HEK293 (cell line): ENCODE results near the gene SLC6A13.

Experiments
- CTCF ChIA-PET: fragments of 350-600 bp; formaldehyde crosslinking; extraction: SDS; loops from one replicate; lab custom pipeline; 2021; ENCODE audit warnings: antibody characterized with exemption; lab: Yijun Ruan, JAX
- POLR2A ChIA-PET: fragments of 300-600 bp; formaldehyde crosslinking; extraction: SDS; loops from one replicate; lab custom pipeline; 2020; ENCODE audit warnings: antibody characterized with exemption, inconsistent platforms; lab: Yijun Ruan, JAX
- H3K27ac ChIP-seq: fragments of 200-500 bp; sonication (Bioruptor generic); 2 replicates; pipeline ENCODE4 v1.5.1; 2014; ENCODE audit warnings: low read depth, low read length, control low read depth, inconsistent platforms; ENCODE audit errors: extremely low read depth
- H3K36me3 ChIP-seq, 2 experiments: fragments of 200-500 bp in 1 of 2; sonication (Bioruptor generic) in 1 of 2; 1 replicate in 1 of 2; 2 replicates in 1 of 2; pipeline ENCODE4 v1.5.1; 2014 to 2017; ENCODE audit warnings: inconsistent platforms in 2 of 2, low read length in 2 of 2; ENCODE audit not compliant: control insufficient read depth in 2 of 2, insufficient read depth in 1 of 2
- H3K4me1 ChIP-seq: fragments of 200-500 bp; sonication (Bioruptor generic); 2 replicates; pipeline ENCODE4 v1.5.1; 2014; ENCODE audit warnings: mild to moderate bottlenecking, low read length, inconsistent platforms; ENCODE audit not compliant: control insufficient read depth, insufficient read depth
- H3K4me3 ChIP-seq: 2 replicates; pipeline ENCODE4 v1.5.1; 2011; ENCODE audit warnings: low read depth, mild to moderate bottlenecking, control low read depth, low read length, moderate library complexity
- H3K9me3 ChIP-seq: fragments of 200-500 bp; sonication (Bioruptor generic); 2 replicates; pipeline ENCODE4 v1.5.1; 2014; ENCODE audit warnings: low read depth, low read length, inconsistent platforms; ENCODE audit not compliant: control insufficient read depth, insufficient read depth
- ATF2 ChIP-seq: fragments of 450-650 bp; formaldehyde crosslinking; IDR thresholded peaks from 2 replicates; pipeline ENCODE4 v1.5.1; 2016; ENCODE audit warnings: missing biosample characterization, missing genetic modification characterization, low read depth
- EGR2 ChIP-seq: fragments of 450-650 bp; formaldehyde crosslinking; IDR thresholded peaks from 2 replicates; pipeline ENCODE4 v1.5.1; 2016; ENCODE audit warnings: low read depth, missing biosample characterization, missing genetic modification characterization
- FEZF1 ChIP-seq: fragments of 450-650 bp; formaldehyde crosslinking; IDR thresholded peaks from 2 replicates; pipeline ENCODE4 v1.5.1; 2016; ENCODE audit warnings: missing biosample characterization, missing genetic modification characterization
- GLIS2 ChIP-seq: fragments of 450-650 bp; formaldehyde crosslinking; IDR thresholded peaks from 2 replicates; pipeline ENCODE4 v1.5.1; 2016; ENCODE audit warnings: missing biosample characterization, missing genetic modification characterization
- HOXD13 ChIP-seq: sonication (generic); formaldehyde crosslinking; IDR thresholded peaks from 2 replicates; pipeline ENCODE4 v1.8.0; 2022; ENCODE audit warnings: missing genetic modification reagents, borderline replicate concordance
- PATZ1 ChIP-seq: fragments of 450-650 bp; formaldehyde crosslinking; IDR thresholded peaks from 2 replicates; pipeline ENCODE4 v1.5.1; 2016; ENCODE audit warnings: missing biosample characterization, missing genetic modification characterization
- PRDM6 ChIP-seq: fragments of 450-650 bp; formaldehyde crosslinking; IDR thresholded peaks from 2 replicates; pipeline ENCODE4 v1.5.1; 2017; ENCODE audit warnings: missing biosample characterization, missing genetic modification characterization
- TCF7L2 ChIP-seq: IDR thresholded peaks from 2 replicates; pipeline ENCODE4 v1.6.1; 2011; ENCODE audit warnings: low read depth, mild to moderate bottlenecking, inconsistent platforms, low read length, moderate library complexity, borderline replicate concordance
- YY2 ChIP-seq: fragments of 450-650 bp; formaldehyde crosslinking; IDR thresholded peaks from 2 replicates; pipeline ENCODE4 v1.5.1; 2016; ENCODE audit warnings: missing biosample characterization, missing genetic modification characterization
- ZBTB6 ChIP-seq: fragments of 450-650 bp; formaldehyde crosslinking; IDR thresholded peaks from 2 replicates; pipeline ENCODE4 v1.5.1; 2017; ENCODE audit warnings: missing biosample characterization, missing genetic modification characterization
- ZFP69B ChIP-seq: fragments of 450-650 bp; formaldehyde crosslinking; IDR thresholded peaks from 2 replicates; pipeline ENCODE4 v1.5.1; 2016; ENCODE audit warnings: missing biosample characterization, missing genetic modification characterization
- ZNF239 ChIP-seq: fragments of 450-650 bp; formaldehyde crosslinking; IDR thresholded peaks from 2 replicates; pipeline ENCODE4 v1.5.1; 2016; ENCODE audit warnings: missing biosample characterization, missing genetic modification characterization
- ZNF362 ChIP-seq: fragments of 450-650 bp; formaldehyde crosslinking; IDR thresholded peaks from 2 replicates; pipeline ENCODE4 v1.5.1; 2016; ENCODE audit warnings: missing biosample characterization, missing genetic modification characterization
- ZNF366 ChIP-seq: fragments of 450-650 bp; formaldehyde crosslinking; conservative IDR thresholded peaks from 2 replicates; pipeline ENCODE4 v1.5.1; 2016; ENCODE audit warnings: missing biosample characterization, missing genetic modification characterization
- ZNF404 ChIP-seq: fragments of 450-650 bp; formaldehyde crosslinking; IDR thresholded peaks from 2 replicates; pipeline ENCODE4 v1.5.1; 2017; ENCODE audit warnings: missing biosample characterization, missing genetic modification characterization
- ZSCAN23 ChIP-seq: fragments of 450-650 bp; formaldehyde crosslinking; IDR thresholded peaks from 2 replicates; pipeline ENCODE4 v1.5.1; 2016; ENCODE audit warnings: missing biosample characterization, missing genetic modification characterization
- TF ChIP-seq, protein P1 (sequence below): fragments of 450-650 bp; formaldehyde crosslinking; IDR thresholded peaks from 2 replicates; pipeline ENCODE4 v1.5.1; 2016; ENCODE audit warnings: missing biosample characterization, missing genetic modification characterization
- TF ChIP-seq, protein P2 (sequence below): fragments of 450-650 bp; formaldehyde crosslinking; IDR thresholded peaks from 2 replicates; pipeline ENCODE4 v1.5.1; 2016; ENCODE audit warnings: missing biosample characterization, missing genetic modification characterization
- TF ChIP-seq, protein P3 (sequence below): fragments of 450-650 bp; formaldehyde crosslinking; IDR thresholded peaks from 2 replicates; pipeline ENCODE4 v1.5.1; 2016; ENCODE audit warnings: missing biosample characterization, missing genetic modification characterization, borderline replicate concordance
- TF ChIP-seq, protein P4 (sequence below): fragments of 450-650 bp; formaldehyde crosslinking; IDR thresholded peaks from 2 replicates; pipeline ENCODE4 v1.5.1; 2017; ENCODE audit warnings: missing biosample characterization, missing genetic modification characterization

The SLC6A13 gene

GRCh38 chr12:214003-214741, 48.5 kb downstream of the SLC6A13 start, which contains the start of gene SLC6A12:
Gene SLC6A12, minus strand, starts transcription at chr12:214157. Its CDS starts 4,171 bp downstream, at chr12:209986.
- POLR2A ChIA-PET: interaction anchor here (0.5 kb wide), 1 partner anchor 137 kb away, joined by 5 read pairs; no protein-coding TSS in a partner anchor
- H3K27ac ChIP-seq: no peak within 1 kb of the TSS
- TF ChIP-seq ZSCAN23 (tag by site-specific recombination) (no peak), GLIS2 (tag by site-specific recombination) (0 out of 2 replicates have a peak, but pooled peaks have one; percentile 9), PRDM6 (tag by site-specific recombination) (no peak), HOXD13 (no peak), ZNF239 (tag by site-specific recombination) (no peak), YY2 (tag by site-specific recombination) (no peak), ZFP69B (no peak), ZNF366 (tag by site-specific recombination) (no peak), PATZ1 (tag by site-specific recombination) (no peak), EGR2 (tag by site-specific recombination) (peak; percentile 45), FEZF1 (no peak), ZNF404 (tag by site-specific recombination) (no peak), ATF2 (tag by site-specific recombination) (no peak), TCF7L2 (no peak), ZBTB6 (tag by site-specific recombination) (no peak), ZNF362 (tag by site-specific recombination) (no peak)
- TF ChIP-seq, protein P1, sequence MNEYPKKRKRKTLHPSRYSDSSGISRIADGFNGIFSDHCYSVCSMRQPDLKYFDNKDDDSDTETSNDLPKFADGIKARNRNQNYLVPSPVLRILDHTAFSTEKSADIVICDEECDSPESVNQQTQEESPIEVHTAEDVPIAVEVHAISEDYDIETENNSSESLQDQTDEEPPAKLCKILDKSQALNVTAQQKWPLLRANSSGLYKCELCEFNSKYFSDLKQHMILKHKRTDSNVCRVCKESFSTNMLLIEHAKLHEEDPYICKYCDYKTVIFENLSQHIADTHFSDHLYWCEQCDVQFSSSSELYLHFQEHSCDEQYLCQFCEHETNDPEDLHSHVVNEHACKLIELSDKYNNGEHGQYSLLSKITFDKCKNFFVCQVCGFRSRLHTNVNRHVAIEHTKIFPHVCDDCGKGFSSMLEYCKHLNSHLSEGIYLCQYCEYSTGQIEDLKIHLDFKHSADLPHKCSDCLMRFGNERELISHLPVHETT (tag by site-specific recombination): no peak
- TF ChIP-seq, protein P2, sequence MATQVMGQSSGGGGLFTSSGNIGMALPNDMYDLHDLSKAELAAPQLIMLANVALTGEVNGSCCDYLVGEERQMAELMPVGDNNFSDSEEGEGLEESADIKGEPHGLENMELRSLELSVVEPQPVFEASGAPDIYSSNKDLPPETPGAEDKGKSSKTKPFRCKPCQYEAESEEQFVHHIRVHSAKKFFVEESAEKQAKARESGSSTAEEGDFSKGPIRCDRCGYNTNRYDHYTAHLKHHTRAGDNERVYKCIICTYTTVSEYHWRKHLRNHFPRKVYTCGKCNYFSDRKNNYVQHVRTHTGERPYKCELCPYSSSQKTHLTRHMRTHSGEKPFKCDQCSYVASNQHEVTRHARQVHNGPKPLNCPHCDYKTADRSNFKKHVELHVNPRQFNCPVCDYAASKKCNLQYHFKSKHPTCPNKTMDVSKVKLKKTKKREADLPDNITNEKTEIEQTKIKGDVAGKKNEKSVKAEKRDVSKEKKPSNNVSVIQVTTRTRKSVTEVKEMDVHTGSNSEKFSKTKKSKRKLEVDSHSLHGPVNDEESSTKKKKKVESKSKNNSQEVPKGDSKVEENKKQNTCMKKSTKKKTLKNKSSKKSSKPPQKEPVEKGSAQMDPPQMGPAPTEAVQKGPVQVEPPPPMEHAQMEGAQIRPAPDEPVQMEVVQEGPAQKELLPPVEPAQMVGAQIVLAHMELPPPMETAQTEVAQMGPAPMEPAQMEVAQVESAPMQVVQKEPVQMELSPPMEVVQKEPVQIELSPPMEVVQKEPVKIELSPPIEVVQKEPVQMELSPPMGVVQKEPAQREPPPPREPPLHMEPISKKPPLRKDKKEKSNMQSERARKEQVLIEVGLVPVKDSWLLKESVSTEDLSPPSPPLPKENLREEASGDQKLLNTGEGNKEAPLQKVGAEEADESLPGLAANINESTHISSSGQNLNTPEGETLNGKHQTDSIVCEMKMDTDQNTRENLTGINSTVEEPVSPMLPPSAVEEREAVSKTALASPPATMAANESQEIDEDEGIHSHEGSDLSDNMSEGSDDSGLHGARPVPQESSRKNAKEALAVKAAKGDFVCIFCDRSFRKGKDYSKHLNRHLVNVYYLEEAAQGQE (tag by site-specific recombination): no peak
- TF ChIP-seq, protein P3, sequence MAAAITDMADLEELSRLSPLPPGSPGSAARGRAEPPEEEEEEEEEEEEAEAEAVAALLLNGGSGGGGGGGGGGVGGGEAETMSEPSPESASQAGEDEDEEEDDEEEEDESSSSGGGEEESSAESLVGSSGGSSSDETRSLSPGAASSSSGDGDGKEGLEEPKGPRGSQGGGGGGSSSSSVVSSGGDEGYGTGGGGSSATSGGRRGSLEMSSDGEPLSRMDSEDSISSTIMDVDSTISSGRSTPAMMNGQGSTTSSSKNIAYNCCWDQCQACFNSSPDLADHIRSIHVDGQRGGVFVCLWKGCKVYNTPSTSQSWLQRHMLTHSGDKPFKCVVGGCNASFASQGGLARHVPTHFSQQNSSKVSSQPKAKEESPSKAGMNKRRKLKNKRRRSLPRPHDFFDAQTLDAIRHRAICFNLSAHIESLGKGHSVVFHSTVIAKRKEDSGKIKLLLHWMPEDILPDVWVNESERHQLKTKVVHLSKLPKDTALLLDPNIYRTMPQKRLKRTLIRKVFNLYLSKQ (tag by site-specific recombination): no peak
- TF ChIP-seq, protein P4, sequence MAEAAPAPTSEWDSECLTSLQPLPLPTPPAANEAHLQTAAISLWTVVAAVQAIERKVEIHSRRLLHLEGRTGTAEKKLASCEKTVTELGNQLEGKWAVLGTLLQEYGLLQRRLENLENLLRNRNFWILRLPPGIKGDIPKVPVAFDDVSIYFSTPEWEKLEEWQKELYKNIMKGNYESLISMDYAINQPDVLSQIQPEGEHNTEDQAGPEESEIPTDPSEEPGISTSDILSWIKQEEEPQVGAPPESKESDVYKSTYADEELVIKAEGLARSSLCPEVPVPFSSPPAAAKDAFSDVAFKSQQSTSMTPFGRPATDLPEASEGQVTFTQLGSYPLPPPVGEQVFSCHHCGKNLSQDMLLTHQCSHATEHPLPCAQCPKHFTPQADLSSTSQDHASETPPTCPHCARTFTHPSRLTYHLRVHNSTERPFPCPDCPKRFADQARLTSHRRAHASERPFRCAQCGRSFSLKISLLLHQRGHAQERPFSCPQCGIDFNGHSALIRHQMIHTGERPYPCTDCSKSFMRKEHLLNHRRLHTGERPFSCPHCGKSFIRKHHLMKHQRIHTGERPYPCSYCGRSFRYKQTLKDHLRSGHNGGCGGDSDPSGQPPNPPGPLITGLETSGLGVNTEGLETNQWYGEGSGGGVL (tag by site-specific recombination): peak; percentile 78

More at GRCh38 chr12:214003-214741, 48.5 kb downstream of the SLC6A13 start, which contains the start of gene SLC6A12:
- no peaks in the 10 kb centered on the region for H3K9me3 ChIP-seq
- H3K4me1 ChIP-seq: no peaks in the 10 kb centered on the region
- CTCF ChIA-PET: no interaction called here
- no peaks in the 10 kb centered on the region for H3K36me3 ChIP-seq
- no peak within 1 kb of the TSS for H3K4me3 ChIP-seq
